ENCODE results near the gene XXYLT1.

Gene XXYLT1

GRCh38 chr3:195162816-195163215 lies 108.1 kb downstream of the XXYLT1 start:
- Mint-ChIP-seq H3K9me3 (no peaks in the 10 kb centered on the region), H3K27me3 (ENCODE audit: low read depth) (no peaks in the 10 kb centered on the region), H3K4me1 (ENCODE audit: low read depth) (peaks cover 19% of the 10 kb centered on the region), H3K36me3 (ENCODE audit: low read depth) (no peaks in the 10 kb centered on the region), H3K4me3 (no peak overlapping the region), H3K27ac (no peak overlapping the region)

DNA sequence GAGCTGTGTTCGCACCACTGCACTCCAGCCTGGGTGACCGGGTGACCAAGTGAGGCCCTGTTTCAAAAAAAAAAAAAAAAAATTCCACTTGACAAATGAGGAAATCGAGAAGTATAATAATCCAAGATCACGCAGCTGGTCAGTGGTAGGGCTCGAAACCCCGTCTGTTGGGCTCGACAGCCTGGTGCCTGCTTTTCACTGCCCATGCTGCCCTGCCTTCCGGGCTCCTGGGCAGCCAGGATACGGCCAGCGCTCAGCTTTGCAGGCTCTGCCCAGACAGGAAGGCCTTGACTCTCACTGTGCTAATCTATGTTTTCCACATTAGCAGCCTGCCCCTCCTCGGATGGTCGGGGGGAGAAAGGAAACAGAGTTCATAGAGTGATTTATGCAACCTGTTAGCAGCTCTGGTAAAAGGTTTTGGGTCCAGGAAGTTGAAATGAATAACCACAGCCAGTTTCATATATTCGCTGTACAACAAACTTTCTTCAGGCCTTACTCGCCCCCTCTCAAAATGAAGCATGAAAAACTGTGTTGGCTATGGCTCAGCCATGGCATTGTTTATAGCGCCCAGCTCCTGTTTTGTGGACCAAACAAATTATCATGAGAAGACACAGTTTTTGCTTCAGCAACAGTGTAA lies 108.8 kb downstream of the XXYLT1 start:
- no peak overlapping the region for H3K4me3 Mint-ChIP-seq
- peaks cover 19% of the 10 kb centered on the region for H3K4me1 Mint-ChIP-seq (ENCODE audit: low read depth)

DNA sequence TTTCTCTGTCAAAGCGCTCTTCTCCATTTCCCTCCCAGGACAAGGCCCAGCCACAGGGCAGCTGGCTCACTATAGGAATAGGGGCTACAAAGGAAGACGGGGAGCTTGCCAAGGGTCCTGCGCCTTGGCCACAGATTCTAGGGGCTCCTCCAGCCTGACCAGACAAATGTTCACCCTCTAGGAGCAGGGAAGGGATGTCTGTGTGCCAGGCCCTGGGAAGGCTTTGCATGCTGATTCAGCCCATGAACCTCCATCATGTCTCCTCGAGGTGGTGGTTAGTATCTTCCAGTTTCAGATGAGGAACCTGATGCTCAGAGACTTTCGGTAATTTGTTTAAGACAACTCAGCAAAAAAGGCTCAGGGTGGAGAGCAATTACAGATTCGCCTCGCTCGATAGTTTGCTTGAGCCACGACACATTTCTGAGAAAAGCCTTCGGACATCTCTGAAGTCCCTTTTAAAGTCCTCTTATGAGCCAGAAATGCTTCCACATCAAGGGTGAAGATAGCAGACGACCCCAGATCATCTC lies 110.0 kb downstream of the XXYLT1 start:
- Mint-ChIP-seq H3K27me3 (ENCODE audit: low read depth) (no peaks in the 10 kb centered on the region), H3K4me3 (no peak overlapping the region), H3K4me1 (ENCODE audit: low read depth) (peaks cover 19% of the 10 kb centered on the region), H3K36me3 (ENCODE audit: low read depth) (no peaks in the 10 kb centered on the region), H3K9me3 (no peaks in the 10 kb centered on the region), H3K27ac (no peak overlapping the region)

More for the DNA sequence above, 108.8 kb downstream of the XXYLT1 start:
- Mint-ChIP-seq H3K27ac (no peak overlapping the region), H3K36me3 (ENCODE audit: low read depth) (no peaks in the 10 kb centered on the region), H3K9me3 (no peaks in the 10 kb centered on the region), H3K27me3 (ENCODE audit: low read depth) (no peaks in the 10 kb centered on the region)

- Mint-ChIP-seq H3K4me3 (no peak overlapping the region), H3K27me3 (ENCODE audit: low read depth) (no peaks in the 10 kb centered on the region), H3K27ac (no peak overlapping the region), H3K4me1 (ENCODE audit: low read depth) (peaks cover 17% of the 10 kb centered on the region), H3K36me3 (ENCODE audit: low read depth) (no peaks in the 10 kb centered on the region), H3K9me3 (no peaks in the 10 kb centered on the region)
Measured at GRCh38 chr3:195160257-195160898, 110.6 kb downstream of the XXYLT1 start.

DNA sequence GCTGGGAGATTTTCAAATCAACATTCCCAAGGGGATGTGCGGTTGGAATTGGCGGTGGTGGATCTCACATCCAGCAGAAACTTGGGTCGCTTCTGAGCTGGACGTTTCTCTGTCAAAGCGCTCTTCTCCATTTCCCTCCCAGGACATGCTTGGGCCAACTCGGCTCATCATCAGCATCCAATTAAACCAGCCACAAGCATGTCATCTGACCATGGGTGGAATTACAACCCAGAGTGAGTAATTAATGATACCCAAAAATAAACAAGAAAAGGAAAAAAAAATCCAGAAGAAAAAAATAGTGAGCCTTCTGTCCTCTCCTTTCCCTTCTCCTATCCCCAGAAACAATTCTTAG lies 111.2 kb downstream of the XXYLT1 start:
- H3K4me1 Mint-ChIP-seq (ENCODE audit: low read depth): peaks cover 18% of the 10 kb centered on the region
- no peak overlapping the region for H3K27ac Mint-ChIP-seq
- H3K4me3 Mint-ChIP-seq: no peak overlapping the region
- H3K36me3 Mint-ChIP-seq (ENCODE audit: low read depth): peaks cover under 1% of the 10 kb centered on the region
- no peaks in the 10 kb centered on the region for H3K9me3 Mint-ChIP-seq
- H3K27me3 Mint-ChIP-seq (ENCODE audit: low read depth): no peaks in the 10 kb centered on the region

DNA sequence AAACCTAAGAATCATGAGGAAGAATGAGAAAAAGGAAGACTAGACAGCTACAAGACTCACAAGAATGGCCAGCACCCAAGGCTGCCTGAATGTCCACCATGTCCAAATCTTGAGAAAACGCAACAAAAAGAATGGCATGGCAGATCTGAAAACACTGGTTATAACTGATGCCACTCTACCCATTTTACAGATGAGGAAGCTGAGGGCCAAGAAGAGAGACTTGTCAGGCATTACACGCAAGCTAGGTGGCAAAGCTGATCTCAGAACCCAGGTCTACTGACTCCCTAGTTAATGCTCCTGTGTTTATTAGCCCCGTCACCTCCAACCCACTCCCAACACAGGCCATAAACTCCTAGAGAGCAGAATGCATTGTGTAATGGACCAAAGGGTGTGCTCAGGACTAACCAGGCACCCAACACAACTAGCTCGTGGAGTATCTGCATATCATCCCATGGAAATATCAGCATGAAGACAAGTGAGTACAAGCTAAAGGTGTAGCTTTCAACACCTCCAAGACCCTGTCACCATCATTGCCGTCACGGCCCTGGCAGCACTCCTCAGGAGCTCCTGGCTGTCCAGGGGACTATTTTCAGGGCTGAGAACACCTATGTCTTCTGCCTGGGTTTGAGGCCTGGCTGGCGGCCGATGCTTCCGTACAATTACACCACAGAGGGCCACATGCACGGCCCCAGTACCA lies 111.7 kb downstream of the XXYLT1 start:
- H3K36me3 Mint-ChIP-seq (ENCODE audit: low read depth): peaks cover 2% of the 10 kb centered on the region

DNA sequence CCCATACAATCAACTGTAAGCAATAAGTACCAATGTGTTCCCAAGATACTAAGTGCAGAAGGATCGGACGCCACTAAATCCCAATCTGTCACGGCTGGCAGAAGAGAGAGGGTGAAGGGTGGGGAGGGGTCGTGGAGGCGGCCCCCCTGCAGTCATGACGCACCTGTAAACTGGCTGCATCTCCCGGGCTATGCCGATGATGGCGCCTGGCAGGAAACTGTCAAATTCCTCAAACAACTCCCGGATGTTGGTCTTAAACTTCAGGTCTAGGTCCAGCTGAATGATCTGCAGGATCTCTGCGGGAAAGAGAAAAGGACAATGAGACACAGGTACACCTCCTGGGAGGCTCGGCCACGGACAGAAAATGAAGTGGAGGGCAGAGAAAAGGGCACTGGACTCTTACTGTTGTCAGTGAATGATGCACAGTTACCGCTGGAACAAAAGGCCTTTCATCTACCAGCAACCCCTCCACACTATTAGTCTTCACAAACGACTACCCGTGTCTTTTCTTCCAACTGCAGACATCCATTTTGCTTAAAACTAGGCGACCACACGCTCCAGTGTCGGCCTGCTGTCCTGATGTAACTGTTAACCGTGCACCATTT lies 114.6 kb downstream of the XXYLT1 start:
- H3K36me3 Mint-ChIP-seq (ENCODE audit: low read depth): peaks cover 2% of the 10 kb centered on the region
- H3K9me3 Mint-ChIP-seq: no peaks in the 10 kb centered on the region
- H3K4me1 Mint-ChIP-seq (ENCODE audit: low read depth): peaks cover 5% of the 10 kb centered on the region
- no peaks in the 10 kb centered on the region for H3K27me3 Mint-ChIP-seq (ENCODE audit: low read depth)
- no peak overlapping the region for H3K4me3 Mint-ChIP-seq
- no peak overlapping the region for H3K27ac Mint-ChIP-seq

More for the DNA sequence above, 111.7 kb downstream of the XXYLT1 start:
- Mint-ChIP-seq H3K9me3 (no peaks in the 10 kb centered on the region), H3K27ac (no peak overlapping the region), H3K4me1 (ENCODE audit: low read depth) (peaks cover 20% of the 10 kb centered on the region), H3K4me3 (no peak overlapping the region), H3K27me3 (ENCODE audit: low read depth) (no peaks in the 10 kb centered on the region)

GRCh38 chr3:195155570-195156241 lies 115.3 kb downstream of the XXYLT1 start:
- no peaks in the 10 kb centered on the region for H3K27me3 Mint-ChIP-seq (ENCODE audit: low read depth)
- peaks cover 2% of the 10 kb centered on the region for H3K36me3 Mint-ChIP-seq (ENCODE audit: low read depth)
- peaks cover 8% of the 10 kb centered on the region for H3K4me1 Mint-ChIP-seq (ENCODE audit: low read depth)
- H3K4me3 Mint-ChIP-seq: no peak overlapping the region
- H3K27ac Mint-ChIP-seq: no peak overlapping the region
- H3K9me3 Mint-ChIP-seq: no peaks in the 10 kb centered on the region

DNA sequence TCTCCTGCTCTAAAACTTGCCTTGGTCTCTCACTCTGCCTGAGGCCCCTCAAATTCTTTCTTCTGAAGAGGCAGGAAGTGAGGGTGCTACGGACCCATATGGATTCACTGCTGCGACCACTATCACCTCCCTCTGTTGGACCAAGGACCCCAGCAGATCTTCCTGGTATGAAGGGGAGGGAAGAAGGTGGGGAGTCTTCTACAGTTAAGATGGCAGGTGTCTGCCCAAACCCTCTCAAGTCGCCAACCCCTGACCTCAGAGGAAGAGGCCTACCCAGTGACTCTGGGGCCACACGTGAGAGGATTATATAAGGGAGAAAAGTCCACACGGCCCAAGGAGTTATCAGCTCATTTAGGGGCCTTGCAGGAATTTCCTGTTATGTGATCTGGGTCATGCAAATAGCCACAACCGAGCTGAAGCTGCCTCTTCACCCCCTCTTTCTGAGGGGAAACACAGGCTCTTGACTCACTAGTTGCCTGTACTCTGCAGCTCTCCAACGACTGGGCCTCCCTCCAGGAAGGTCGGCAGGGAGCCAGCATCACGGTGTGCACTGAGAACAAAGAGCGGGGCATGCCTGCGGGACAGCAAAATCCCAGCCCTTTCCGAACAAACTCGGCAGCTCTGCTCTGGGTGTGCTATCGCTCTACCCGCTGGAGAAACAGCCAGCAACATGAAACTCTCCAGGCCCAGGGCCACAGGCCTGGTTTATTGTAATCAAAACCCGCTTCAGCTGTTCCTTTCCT lies 116.0 kb downstream of the XXYLT1 start:
- Mint-ChIP-seq H3K27me3 (ENCODE audit: low read depth) (no peaks in the 10 kb centered on the region), H3K27ac (no peak overlapping the region), H3K4me3 (no peak overlapping the region), H3K9me3 (no peaks in the 10 kb centered on the region), H3K4me1 (ENCODE audit: low read depth) (peaks cover 16% of the 10 kb centered on the region), H3K36me3 (ENCODE audit: low read depth) (peaks cover 2% of the 10 kb centered on the region)

GRCh38 chr3:195154111-195154791 lies 116.7 kb downstream of the XXYLT1 start:
- Mint-ChIP-seq H3K36me3 (ENCODE audit: low read depth) (peaks cover 2% of the 10 kb centered on the region), H3K27me3 (ENCODE audit: low read depth) (peaks cover 4% of the 10 kb centered on the region), H3K27ac (no peak overlapping the region), H3K9me3 (no peaks in the 10 kb centered on the region), H3K4me1 (ENCODE audit: low read depth) (peaks cover 19% of the 10 kb centered on the region), H3K4me3 (no peak overlapping the region)

DNA sequence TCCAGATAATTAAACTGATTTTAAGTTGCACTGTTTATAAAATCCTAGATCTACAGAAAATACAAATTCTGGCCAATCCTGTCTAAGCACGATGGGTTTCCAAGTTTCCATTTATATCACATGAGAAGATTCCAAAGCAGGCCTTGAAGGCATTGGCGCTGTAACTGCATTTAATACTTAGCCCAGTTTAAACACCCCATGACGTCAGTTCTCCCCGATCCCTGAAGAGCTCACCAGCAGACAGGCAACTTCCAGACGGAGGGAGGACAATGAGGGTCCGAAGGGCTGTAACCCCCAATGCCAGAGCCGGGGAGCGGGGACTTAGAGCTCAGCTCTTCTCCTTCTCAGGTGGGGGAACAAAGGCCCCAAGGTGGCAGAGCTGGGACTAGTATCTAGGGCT lies 117.3 kb downstream of the XXYLT1 start:
- Mint-ChIP-seq H3K4me3 (no peak overlapping the region), H3K4me1 (ENCODE audit: low read depth) (peaks cover 24% of the 10 kb centered on the region), H3K27me3 (ENCODE audit: low read depth) (peaks cover 4% of the 10 kb centered on the region), H3K36me3 (ENCODE audit: low read depth) (peaks cover 2% of the 10 kb centered on the region), H3K27ac (no peak overlapping the region), H3K9me3 (no peaks in the 10 kb centered on the region)

DNA sequence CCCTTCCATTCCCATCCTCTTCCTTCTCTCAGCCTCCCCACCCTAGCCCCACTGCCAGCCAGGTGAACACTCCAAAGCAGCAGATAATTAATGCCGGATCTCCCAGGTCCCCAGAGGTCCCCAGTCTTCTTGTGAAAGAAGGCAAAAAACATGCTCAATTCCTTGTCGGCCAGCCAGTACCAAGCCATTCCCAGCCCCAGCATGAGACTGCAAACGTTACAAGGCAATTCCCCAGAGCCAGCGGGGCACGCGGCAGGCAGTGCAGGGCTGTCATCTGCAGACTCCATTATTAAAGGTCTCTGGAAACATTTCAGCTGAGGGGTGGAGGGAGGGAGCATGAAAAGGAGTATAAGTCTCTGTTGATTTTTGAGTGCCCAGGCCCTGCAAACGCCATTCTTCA lies 117.8 kb downstream of the XXYLT1 start:
- peaks cover 4% of the 10 kb centered on the region for H3K27me3 Mint-ChIP-seq (ENCODE audit: low read depth)
- H3K4me1 Mint-ChIP-seq (ENCODE audit: low read depth): peaks cover 30% of the 10 kb centered on the region
- H3K9me3 Mint-ChIP-seq: no peaks in the 10 kb centered on the region
- H3K36me3 Mint-ChIP-seq (ENCODE audit: low read depth): peaks cover 2% of the 10 kb centered on the region
- no peak overlapping the region for H3K4me3 Mint-ChIP-seq
- no peak overlapping the region for H3K27ac Mint-ChIP-seq

- Mint-ChIP-seq H3K27me3 (ENCODE audit: low read depth) (peaks cover 4% of the 10 kb centered on the region), H3K4me3 (no peak overlapping the region), H3K27ac (no peak overlapping the region), H3K9me3 (no peaks in the 10 kb centered on the region), H3K4me1 (ENCODE audit: low read depth) (peaks cover 39% of the 10 kb centered on the region), H3K36me3 (ENCODE audit: low read depth) (peaks cover 2% of the 10 kb centered on the region)
Measured at GRCh38 chr3:195151866-195152541, 119.0 kb downstream of the XXYLT1 start.

Measured in T-helper 1 cell treated with Interleukin-12 subunit alpha and Interleukin-12 subunit beta and Interleukin-4 antibody, amounts not matched to agents 30 μg/mL and 1 μg/mL, for 36 hours (primary cell).